CD4-positive, alpha-beta T cell treated with Interleukin-10 for 1 hour (primary cell): Measurements from ENCODE around the gene SLIT1.

Experiments used
- DNase-seq: peaks from one replicate; pipeline ENCODE4 v3.0.0-alpha.2; 2020

SLIT1 gene

DNA sequence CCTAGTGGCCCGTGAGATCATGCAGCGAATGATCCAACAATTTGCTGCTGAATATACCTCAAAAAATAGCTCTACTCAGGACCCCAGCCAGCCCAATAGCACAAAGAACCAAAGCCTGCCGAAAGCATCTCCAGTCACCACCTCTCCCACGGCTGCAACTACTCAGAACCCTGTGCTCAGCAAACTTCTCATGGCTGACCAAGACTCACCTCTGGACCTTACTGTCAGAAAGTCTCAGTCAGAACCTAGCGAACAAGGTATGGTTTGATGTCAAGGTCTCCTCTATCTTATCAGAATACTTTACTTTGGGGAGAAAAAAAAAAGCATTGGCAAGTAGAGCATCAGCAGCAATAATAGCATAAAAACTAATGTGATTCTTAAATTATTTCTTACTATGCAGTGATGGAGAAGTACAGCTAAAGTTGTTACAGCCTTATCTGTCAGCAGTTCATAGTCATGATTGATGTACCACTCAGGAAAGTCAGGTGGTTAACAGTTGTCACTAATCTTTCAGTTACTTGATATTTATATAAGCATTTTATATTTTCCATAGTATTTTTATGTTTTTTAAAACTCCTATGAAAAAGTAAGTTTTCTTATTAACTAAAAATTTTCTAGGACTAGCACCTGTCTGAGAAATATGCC is 236.6 kb downstream of the SLIT1 start:
- no peak for DNase-seq
